CD4-positive, alpha-beta memory T cell (primary cell): ENCODE results near the gene GPC6. TPM values are rescaled to one million over a fixed set of nuclear protein-coding genes. Genes with fewer than 3 reads are reported as not detected.

Experiments
- CTCF ChIA-PET: fragments of 350-600 bp; sonication (Branson Sonifier 250); formaldehyde crosslinking; loops from one replicate; lab custom pipeline; 2021; ENCODE audit warnings: inconsistent platforms; ENCODE audit not compliant: partially characterized antibody; lab: Charles Lee
- POLR2A ChIA-PET: fragments of 350-600 bp; sonication (Branson Sonifier 250); formaldehyde crosslinking; loops from one replicate; lab custom pipeline; 2021; ENCODE audit not compliant: partially characterized antibody; lab: Charles Lee
- DNase-seq, 5 donors: peaks; one replicate each; pipeline versions ENCODE4 v3.0.0 to v3.0.0-alpha.2; 2020 to 2022; ENCODE audit warnings: mixed read lengths in 1 of 5
- H3K27ac ChIP-seq: one replicate; pipeline ENCODE4 v1.7.0; 2013; ENCODE audit warnings: low read depth, low read length
- H3K27me3 ChIP-seq: 2 replicates; pipeline ENCODE4 v1.7.0; 2013; ENCODE audit warnings: mild to moderate bottlenecking, low read length, moderate library complexity; ENCODE audit not compliant: insufficient read depth
- H3K36me3 ChIP-seq: 2 replicates; pipeline ENCODE4 v1.7.0; 2013; ENCODE audit warnings: mild to moderate bottlenecking, low read length, moderate library complexity; ENCODE audit not compliant: insufficient read depth
- H3K4me1 ChIP-seq: 2 replicates; pipeline ENCODE4 v1.7.0; 2013; ENCODE audit warnings: mild to moderate bottlenecking, low read length, moderate library complexity; ENCODE audit not compliant: insufficient read depth
- H3K4me3 ChIP-seq, 2 donors: one replicate each; pipeline ENCODE4 v1.7.0; 2013; ENCODE audit warnings: low read length in 2 of 2, mild to moderate bottlenecking in 1 of 2
- H3K9me3 ChIP-seq, 2 donors: one replicate each; pipeline ENCODE4 v1.7.0; 2013; ENCODE audit warnings: low read length in 2 of 2, control low read depth in 1 of 2; ENCODE audit not compliant: control insufficient read depth in 1 of 2
- H3K27ac Mint-ChIP-seq, 7 donors: one replicate each; pipeline ENCODE4 v1.8.0; 2020 to 2021; ENCODE audit warnings: mixed read lengths in 7 of 7, mild to moderate bottlenecking in 6 of 7, inconsistent platforms in 3 of 7, moderate library complexity in 3 of 7
- H3K27me3 Mint-ChIP-seq, 2 donors: one replicate each; pipeline ENCODE4 v1.8.0; 2020 to 2021; ENCODE audit warnings: mixed read lengths in 2 of 2
- H3K36me3 Mint-ChIP-seq, 2 donors: one replicate each; pipeline ENCODE4 v1.8.0; 2020 to 2021; ENCODE audit warnings: mixed read lengths in 2 of 2, inconsistent platforms in 1 of 2, mild to moderate bottlenecking in 1 of 2
- H3K4me1 Mint-ChIP-seq, 4 donors: one replicate each; pipeline ENCODE4 v1.8.0; 2020 to 2021; ENCODE audit warnings: mixed read lengths in 4 of 4, mild to moderate bottlenecking in 1 of 4
- H3K4me3 Mint-ChIP-seq, 8 donors: one replicate each; pipeline ENCODE4 v1.8.0; 2020 to 2021; ENCODE audit warnings: mixed read lengths in 8 of 8, mild to moderate bottlenecking in 7 of 8, moderate library complexity in 6 of 8, inconsistent platforms in 3 of 8
- H3K9me3 Mint-ChIP-seq, 8 donors: one replicate each; pipeline ENCODE4 v1.8.0; 2020 to 2021; ENCODE audit warnings: mixed read lengths in 8 of 8, mild to moderate bottlenecking in 5 of 8, inconsistent platforms in 3 of 8, moderate library complexity in 1 of 8
- intact Hi-C: fragments of 100-400 bp; cut with micrococcal nuclease; formaldehyde crosslinking; loops from one replicate; pipeline ENCODE4 v1.15.1; 2023
- polyA plus RNA-seq, 2 donors: library from polyadenylated mRNA; unstranded; fragments of 300-500 nt; fragmentation: Illumina TruSeq; gene quantifications; one replicate each; pipeline ENCODE4 v1.2.3, GENCODE V29; 2021
- total RNA-seq, 2 experiments: library from RNA; stranded (reverse); gene quantifications; one replicate each; pipeline ENCODE4 v1.2.3, GENCODE V29; 2021

GPC6 gene
- total and polyA plus RNA-seq, 4 experiments from 2014 or later = not detected

DNA sequence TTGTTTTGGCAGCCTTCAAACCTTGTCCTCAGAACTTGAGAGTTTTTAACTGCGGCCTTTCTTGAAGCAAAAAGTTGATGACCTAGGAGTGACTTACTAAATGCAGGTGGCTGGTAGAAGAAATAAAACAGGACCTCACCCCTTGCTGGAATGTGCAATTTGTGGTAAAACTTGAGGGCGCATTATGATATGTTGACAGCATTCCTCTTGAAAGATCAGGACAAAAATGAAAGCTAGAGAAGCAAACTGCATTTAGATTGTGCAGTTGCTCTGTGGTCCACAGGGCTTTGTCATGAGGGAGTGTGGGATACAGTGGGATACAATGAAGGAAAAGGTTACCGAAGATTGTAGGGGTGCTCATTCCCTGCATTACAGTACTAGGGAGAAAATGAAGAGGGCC lies 504.2 kb downstream of the GPC6 start:
- no peaks in the 10 kb centered on the region for H3K27me3 ChIP-seq
- H3K27ac ChIP-seq = no peak overlapping the region
- intact Hi-C loops = no loop called here
- no peaks in the 10 kb centered on the region for H3K27me3 Mint-ChIP-seq
- ChIA-PET POLR2A (no interaction called here), CTCF (no interaction called here)
- H3K36me3 ChIP-seq = no peaks in the 10 kb centered on the region
- H3K27ac Mint-ChIP-seq = no peak overlapping the region
- H3K4me3 ChIP-seq = no peak overlapping the region
- peaks cover 0 to 10% (median 2%) of the 10 kb centered on the region in 4 donors for H3K4me1 Mint-ChIP-seq
- no peaks in the 10 kb centered on the region for H3K36me3 Mint-ChIP-seq
- no peaks in the 10 kb centered on the region for H3K4me1 ChIP-seq
- DNase-seq = no peak
- H3K9me3 Mint-ChIP-seq = peaks cover 0 to 4% (median 0%) of the 10 kb centered on the region in 8 donors
- no peak overlapping the region for H3K4me3 Mint-ChIP-seq
- no peaks in the 10 kb centered on the region for H3K9me3 ChIP-seq

GRCh38 chr13:93732186-93732585 lies 505.6 kb downstream of the GPC6 start:
- no peaks in the 10 kb centered on the region for H3K36me3 Mint-ChIP-seq
- Histone ChIP-seq H3K4me3 (no peak overlapping the region), H3K9me3 (no peaks in the 10 kb centered on the region), H3K27ac (no peak overlapping the region), H3K27me3 (no peaks in the 10 kb centered on the region), H3K36me3 (no peaks in the 10 kb centered on the region), H3K4me1 (no peaks in the 10 kb centered on the region)
- no peaks in the 10 kb centered on the region for H3K27me3 Mint-ChIP-seq
- ChIA-PET POLR2A (no interaction called here), CTCF (no interaction called here)
- peaks cover 0 to 2% (median 0%) of the 10 kb centered on the region in 8 donors for H3K9me3 Mint-ChIP-seq
- no peak for DNase-seq
- H3K4me3 Mint-ChIP-seq = no peak overlapping the region
- peaks cover 0 to 10% (median 2%) of the 10 kb centered on the region in 4 donors for H3K4me1 Mint-ChIP-seq
- intact Hi-C loops = no loop called here
- H3K27ac Mint-ChIP-seq = no peak overlapping the region

- POLR2A ChIA-PET = no interaction called here
- intact Hi-C loops = no loop called here
- CTCF ChIA-PET = no interaction called here
Measured at GRCh38 chr13:93736081-93736480, 509.5 kb downstream of the GPC6 start.

GRCh38 chr13:93736909-93737308 lies 510.3 kb downstream of the GPC6 start:
- H3K4me1 Mint-ChIP-seq = no peaks in the 10 kb centered on the region
- peaks cover 0 to 5% (median 0%) of the 10 kb centered on the region in 8 donors for H3K9me3 Mint-ChIP-seq
- no peak overlapping the region for H3K27ac Mint-ChIP-seq
- Histone ChIP-seq H3K27me3 (no peaks in the 10 kb centered on the region), H3K4me1 (no peaks in the 10 kb centered on the region), H3K4me3 (no peak overlapping the region), H3K9me3 (no peaks in the 10 kb centered on the region), H3K27ac (no peak overlapping the region), H3K36me3 (no peaks in the 10 kb centered on the region)
- DNase-seq = no peak
- intact Hi-C loops = no loop called here
- ChIA-PET CTCF (no interaction called here), POLR2A (no interaction called here)
- no peaks in the 10 kb centered on the region for H3K36me3 Mint-ChIP-seq
- H3K27me3 Mint-ChIP-seq = no peaks in the 10 kb centered on the region
- no peak overlapping the region for H3K4me3 Mint-ChIP-seq

More at GRCh38 chr13:93736081-93736480, 509.5 kb downstream of the GPC6 start:
- H3K9me3 Mint-ChIP-seq = peaks cover 0 to 2% (median 0%) of the 10 kb centered on the region in 8 donors
- H3K27me3 Mint-ChIP-seq = no peaks in the 10 kb centered on the region
- Histone ChIP-seq H3K27ac (no peak overlapping the region), H3K9me3 (no peaks in the 10 kb centered on the region), H3K27me3 (no peaks in the 10 kb centered on the region), H3K4me1 (no peaks in the 10 kb centered on the region), H3K4me3 (no peak overlapping the region), H3K36me3 (no peaks in the 10 kb centered on the region)
- H3K36me3 Mint-ChIP-seq = no peaks in the 10 kb centered on the region
- no peak for DNase-seq
- no peak overlapping the region for H3K4me3 Mint-ChIP-seq
- H3K27ac Mint-ChIP-seq = no peak overlapping the region
- no peaks in the 10 kb centered on the region for H3K4me1 Mint-ChIP-seq

GRCh38 chr13:93740334-93740733 lies 513.7 kb downstream of the GPC6 start:
- H3K9me3 Mint-ChIP-seq = peaks cover 0 to 7% (median 0%) of the 10 kb centered on the region in 8 donors
- no peak for DNase-seq
- CTCF ChIA-PET = no interaction called here
- H3K4me1 Mint-ChIP-seq = no peaks in the 10 kb centered on the region
- no peaks in the 10 kb centered on the region for H3K27me3 ChIP-seq
- no peak overlapping the region for H3K4me3 Mint-ChIP-seq
- H3K9me3 ChIP-seq = no peaks in the 10 kb centered on the region
- H3K27ac Mint-ChIP-seq = no peak overlapping the region
- H3K36me3 Mint-ChIP-seq = no peaks in the 10 kb centered on the region
- H3K4me3 ChIP-seq = no peak overlapping the region
- H3K4me1 ChIP-seq = no peaks in the 10 kb centered on the region
- H3K36me3 ChIP-seq = no peaks in the 10 kb centered on the region
- intact Hi-C loops = no loop called here
- POLR2A ChIA-PET = no interaction called here
- H3K27me3 Mint-ChIP-seq = no peaks in the 10 kb centered on the region
- H3K27ac ChIP-seq = no peak overlapping the region

- intact Hi-C loops = no loop called here
- Mint-ChIP-seq H3K27ac (no peak overlapping the region), H3K4me1 (no peaks in the 10 kb centered on the region), H3K9me3 (peaks cover 0 to 7% (median 0%) of the 10 kb centered on the region in 8 donors), H3K4me3 (no peak overlapping the region), H3K36me3 (no peaks in the 10 kb centered on the region), H3K27me3 (no peaks in the 10 kb centered on the region)
- no peak for DNase-seq
- CTCF ChIA-PET = interaction anchor here (0.6 kb wide), 1 partner anchor 204 kb away, joined by 3 read pairs; no protein-coding TSS in a partner anchor
- H3K27me3 ChIP-seq = no peaks in the 10 kb centered on the region
- POLR2A ChIA-PET = no interaction called here
- H3K9me3 ChIP-seq = no peaks in the 10 kb centered on the region
- no peak overlapping the region for H3K4me3 ChIP-seq
- no peaks in the 10 kb centered on the region for H3K36me3 ChIP-seq
- H3K27ac ChIP-seq = no peak overlapping the region
- no peaks in the 10 kb centered on the region for H3K4me1 ChIP-seq
Measured at GRCh38 chr13:93744033-93744432, 517.4 kb downstream of the GPC6 start.

- H3K27me3 ChIP-seq = no peaks in the 10 kb centered on the region
- CTCF ChIA-PET = no interaction called here
- no peak overlapping the region for H3K4me3 Mint-ChIP-seq
- no peaks in the 10 kb centered on the region for H3K4me1 ChIP-seq
- DNase-seq = no peak
- no peak overlapping the region for H3K27ac ChIP-seq
- no peaks in the 10 kb centered on the region for H3K36me3 Mint-ChIP-seq
- peaks cover 0 to 7% (median 0%) of the 10 kb centered on the region in 8 donors for H3K9me3 Mint-ChIP-seq
- no peak overlapping the region for H3K27ac Mint-ChIP-seq
- no peak overlapping the region for H3K4me3 ChIP-seq
- POLR2A ChIA-PET = no interaction called here
- intact Hi-C loops = no loop called here
- no peaks in the 10 kb centered on the region for H3K27me3 Mint-ChIP-seq
- H3K4me1 Mint-ChIP-seq = no peaks in the 10 kb centered on the region
- H3K36me3 ChIP-seq = no peaks in the 10 kb centered on the region
- H3K9me3 ChIP-seq = no peaks in the 10 kb centered on the region
Measured at GRCh38 chr13:93744886-93745285, 518.3 kb downstream of the GPC6 start.

DNA sequence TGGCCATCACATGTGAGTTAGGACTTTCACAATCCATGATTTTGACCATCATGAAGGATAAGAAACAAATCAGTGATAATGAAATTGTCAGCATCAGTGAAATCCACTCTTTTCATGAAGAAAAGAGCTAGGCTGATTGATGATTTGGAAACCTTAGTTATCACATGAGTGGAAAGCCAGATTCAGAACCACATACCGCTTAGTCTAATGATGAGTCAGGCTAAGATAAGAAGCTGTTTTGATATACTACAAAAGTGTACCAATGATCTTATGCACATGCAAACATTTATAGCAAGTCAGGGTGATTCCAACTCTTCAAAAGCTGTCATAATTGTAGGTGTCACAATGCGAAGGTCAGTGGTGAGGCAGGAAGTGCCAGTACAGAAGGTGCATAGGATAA lies 519.3 kb downstream of the GPC6 start:
- H3K4me3 ChIP-seq = no peak overlapping the region
- no peaks in the 10 kb centered on the region for H3K27me3 ChIP-seq
- intact Hi-C loops = no loop called here
- Mint-ChIP-seq H3K4me3 (no peak overlapping the region), H3K27me3 (peaks cover 0 to under 1% of the 10 kb centered on the region in 2 donors), H3K9me3 (peaks cover 0 to 7% (median 0%) of the 10 kb centered on the region in 8 donors), H3K36me3 (no peaks in the 10 kb centered on the region), H3K27ac (no peak overlapping the region), H3K4me1 (no peaks in the 10 kb centered on the region)
- no peaks in the 10 kb centered on the region for H3K4me1 ChIP-seq
- ChIA-PET POLR2A (no interaction called here), CTCF (no interaction called here)
- H3K27ac ChIP-seq = no peak overlapping the region
- no peaks in the 10 kb centered on the region for H3K9me3 ChIP-seq
- H3K36me3 ChIP-seq = no peaks in the 10 kb centered on the region
- DNase-seq = no peak
